BJ (cell line): ENCODE measurements around the gene SPATA6. TPM values are rescaled to one million over a fixed set of nuclear protein-coding genes. Genes with fewer than 3 reads are reported as not detected.
"Not testable (repeated sequence)": the region's sequence is repeated elsewhere in the genome, so short reads cannot be mapped to it uniquely, and the experiment has no call there.

Experiments used
- CTCF ChIA-PET: fragments of 350-600 bp; formaldehyde crosslinking; extraction: SDS; loops from one replicate; lab custom pipeline; 2021; ENCODE audit warnings: antibody characterized with exemption, inconsistent platforms; lab: Yijun Ruan, JAX
- POLR2A ChIA-PET: fragments of 300-600 bp; sonication (Branson Sonifier 250); formaldehyde crosslinking; extraction: SDS; loops from one replicate; lab custom pipeline; 2021; ENCODE audit warnings: antibody characterized with exemption; lab: Charles Lee
- DNase-seq: peaks from one replicate; pipeline ENCODE4 v3.0.0-alpha.2; 2011; ENCODE audit warnings: low read depth
- H3K27me3 ChIP-seq: 2 replicates; pipeline ENCODE4 v1.6.0; 2011; ENCODE audit warnings: low read length; ENCODE audit not compliant: control insufficient read depth, insufficient read depth
- H3K36me3 ChIP-seq: 2 replicates; pipeline ENCODE4 v1.5.1; 2011; ENCODE audit warnings: low read length; ENCODE audit not compliant: control insufficient read depth, insufficient read depth
- H3K4me3 ChIP-seq: 2 replicates; pipeline ENCODE4 v1.5.1; 2011; ENCODE audit warnings: low read depth, mild to moderate bottlenecking, control low read depth, low read length
- polyA plus RNA-seq: library from polyadenylated mRNA; depleted of rRNA; stranded (reverse); fragments of >200 nt; gene quantifications from 2 replicates; pipeline ENCODE4 v1.2.3, GENCODE V29; 2011
- TF ChIP-seq, protein P1 (sequence below): IDR thresholded peaks from 2 replicates; pipeline ENCODE4 v1.5.1; 2011; ENCODE audit warnings: low read depth, mild to moderate bottlenecking, control low read depth, inconsistent platforms, low read length, moderate library complexity; ENCODE audit not compliant: insufficient read depth

The SPATA6 gene
- polyA plus RNA-seq, 1 experiment, result 1.6 TPM

DNA sequence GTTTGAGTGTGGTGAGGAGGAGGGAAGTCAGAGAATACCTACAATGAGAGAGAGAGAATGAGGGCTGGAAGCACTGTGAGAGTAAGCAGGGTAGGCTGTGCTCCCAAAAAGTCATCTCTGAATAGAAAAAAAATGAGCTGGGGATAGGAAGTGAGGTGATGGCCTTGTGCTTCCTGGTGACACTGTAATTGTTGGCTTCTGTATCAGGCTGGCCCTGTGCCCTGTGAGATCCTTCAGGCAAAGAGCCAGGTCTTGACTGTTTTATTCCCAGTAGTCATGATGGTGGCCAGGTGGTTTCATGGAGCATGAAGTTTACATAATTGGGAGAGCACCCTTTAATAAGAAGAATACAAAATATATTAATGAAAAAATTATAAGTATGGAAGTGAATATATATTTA is 20.4 kb upstream of the SPATA6 start:
- ChIA-PET CTCF (no interaction called here), POLR2A (no interaction called here)
- Histone ChIP-seq H3K4me3 (no peak overlapping the region), H3K27me3 (no peaks in the 10 kb centered on the region), H3K36me3 (no peaks in the 10 kb centered on the region)
- DNase-seq, result no peak
- TF ChIP-seq, protein P1, sequence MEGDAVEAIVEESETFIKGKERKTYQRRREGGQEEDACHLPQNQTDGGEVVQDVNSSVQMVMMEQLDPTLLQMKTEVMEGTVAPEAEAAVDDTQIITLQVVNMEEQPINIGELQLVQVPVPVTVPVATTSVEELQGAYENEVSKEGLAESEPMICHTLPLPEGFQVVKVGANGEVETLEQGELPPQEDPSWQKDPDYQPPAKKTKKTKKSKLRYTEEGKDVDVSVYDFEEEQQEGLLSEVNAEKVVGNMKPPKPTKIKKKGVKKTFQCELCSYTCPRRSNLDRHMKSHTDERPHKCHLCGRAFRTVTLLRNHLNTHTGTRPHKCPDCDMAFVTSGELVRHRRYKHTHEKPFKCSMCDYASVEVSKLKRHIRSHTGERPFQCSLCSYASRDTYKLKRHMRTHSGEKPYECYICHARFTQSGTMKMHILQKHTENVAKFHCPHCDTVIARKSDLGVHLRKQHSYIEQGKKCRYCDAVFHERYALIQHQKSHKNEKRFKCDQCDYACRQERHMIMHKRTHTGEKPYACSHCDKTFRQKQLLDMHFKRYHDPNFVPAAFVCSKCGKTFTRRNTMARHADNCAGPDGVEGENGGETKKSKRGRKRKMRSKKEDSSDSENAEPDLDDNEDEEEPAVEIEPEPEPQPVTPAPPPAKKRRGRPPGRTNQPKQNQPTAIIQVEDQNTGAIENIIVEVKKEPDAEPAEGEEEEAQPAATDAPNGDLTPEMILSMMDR, result no peak

DNA sequence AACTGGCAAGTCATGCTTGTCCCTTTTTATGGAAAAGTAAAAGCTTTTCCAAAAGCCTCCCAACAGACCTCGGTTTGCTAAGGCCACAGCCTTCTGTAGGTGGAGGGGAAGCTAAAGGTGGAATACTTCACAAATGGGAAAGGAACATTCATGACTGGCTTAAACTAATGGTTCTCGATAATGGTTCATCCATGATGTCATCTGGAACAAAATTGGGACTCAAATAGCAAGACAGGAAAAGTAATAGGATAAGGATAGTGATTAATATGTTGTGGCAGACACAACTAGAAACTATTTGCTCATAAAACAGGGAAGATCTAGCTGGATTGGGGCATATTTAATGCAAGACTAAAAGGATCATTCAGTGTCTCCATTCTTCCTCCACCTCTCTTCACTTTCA is 16.7 kb upstream of the SPATA6 start:
- no peak overlapping the region for H3K4me3 ChIP-seq
- H3K36me3 ChIP-seq, result no peaks in the 10 kb centered on the region
- TF ChIP-seq, protein P1, result no peak
- H3K27me3 ChIP-seq, result no peaks in the 10 kb centered on the region
- ChIA-PET CTCF (interaction anchor here (2.6 kb wide), 1 partner anchor 17 kb away, joined by 11 read pairs; the partner anchor contains the start of gene SPATA6), POLR2A (no interaction called here)
- DNase-seq, result no peak

DNA sequence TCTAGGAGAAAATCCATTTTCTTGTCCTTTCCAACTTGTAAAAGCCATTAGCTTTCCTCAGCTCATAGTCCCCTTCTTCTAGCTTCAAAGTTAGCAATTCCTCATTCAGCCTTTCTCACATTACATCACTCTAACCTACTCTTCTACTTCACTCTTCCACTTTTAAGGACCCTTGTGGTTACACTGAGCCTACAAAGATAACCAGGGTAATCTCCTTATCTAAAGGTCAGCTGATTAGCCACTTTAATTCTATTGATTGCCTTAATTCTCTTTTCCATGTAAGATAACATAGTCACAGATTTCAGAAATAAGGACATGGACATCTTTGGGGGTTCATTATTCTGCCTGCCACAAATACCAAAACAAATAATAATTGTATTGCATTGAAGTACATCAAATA is 8.5 kb upstream of the SPATA6 start:
- Histone ChIP-seq H3K27me3 (no peaks in the 10 kb centered on the region), H3K4me3 (no peak overlapping the region), H3K36me3 (no peaks in the 10 kb centered on the region)
- ChIA-PET POLR2A (no interaction called here), CTCF (no interaction called here)
- no peak for DNase-seq
- TF ChIP-seq, protein P1, result no peak

DNA sequence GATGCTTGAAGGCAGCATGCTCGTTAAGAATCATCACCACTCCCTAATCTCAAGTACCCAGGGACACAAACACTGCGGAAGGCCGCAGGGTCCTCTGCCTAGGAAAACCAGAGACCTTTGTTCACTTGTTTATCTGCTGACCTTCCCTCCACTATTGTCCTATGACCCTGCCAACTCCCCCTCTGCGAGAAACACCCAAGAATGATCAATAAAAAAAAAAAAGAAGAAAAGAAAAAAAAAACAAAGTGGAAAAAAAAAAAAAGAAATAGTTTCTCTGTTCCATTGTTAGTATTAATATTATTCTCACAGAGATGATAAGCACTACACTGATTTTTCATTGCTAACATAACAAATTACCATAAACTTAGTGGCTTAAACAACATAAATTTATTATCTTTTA is 8.0 kb upstream of the SPATA6 start:
- H3K27me3 ChIP-seq, DNase-seq, CTCF ChIA-PET: not testable (repeated sequence)

DNA sequence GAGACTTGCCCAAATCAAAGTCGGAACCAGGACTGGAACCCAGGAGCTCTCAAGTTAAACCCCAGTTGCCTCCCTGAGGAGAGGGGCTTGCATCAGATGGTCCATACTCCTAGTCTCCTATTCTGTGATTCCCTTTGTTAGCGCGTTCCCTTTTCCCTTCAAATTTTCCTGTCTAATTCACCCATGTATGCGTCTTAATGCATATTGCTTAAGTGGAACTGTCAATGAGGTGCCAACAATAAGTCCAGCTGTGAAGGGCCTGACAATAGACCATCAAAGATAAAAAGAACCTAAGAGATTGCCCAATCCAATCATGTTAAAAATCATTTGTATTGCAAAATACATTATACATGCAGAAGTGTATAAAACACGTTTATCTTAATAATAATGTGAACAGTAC is 634 bp upstream of the SPATA6 start:
- no peaks in the 10 kb centered on the region for H3K36me3 ChIP-seq
- peak overlapping the region; percentile 62 for H3K4me3 ChIP-seq
- DNase-seq, result no peak
- ChIA-PET CTCF (interaction anchor here (1.0 to 2.6 kb wide), 4 partner anchors 17 to 27 kb away, joined by 4 to 11 read pairs (median 7); no protein-coding TSS in a partner anchor), POLR2A (no interaction called here)
- no peaks in the 10 kb centered on the region for H3K27me3 ChIP-seq
- TF ChIP-seq, protein P1, result no peak

More for the DNA sequence above, 8.0 kb upstream of the SPATA6 start:
- POLR2A ChIA-PET, H3K36me3 ChIP-seq, H3K4me3 ChIP-seq: not testable (repeated sequence)
